Activated CD4-positive, alpha-beta memory T cell treated with anti-CD3 and anti-CD28 coated beads for 36 hours (primary cell): Measurements from ENCODE around the gene TPSAB1. TPM values are rescaled to one million over a fixed set of nuclear protein-coding genes. Genes with fewer than 3 reads are reported as not detected.

Source experiments
- CTCF ChIA-PET: fragments of 350-600 bp; sonication (Branson Sonifier 250); formaldehyde crosslinking; loops from one replicate; lab custom pipeline; 2021; ENCODE audit warnings: antibody characterized with exemption, inconsistent platforms; lab: Charles Lee
- POLR2A ChIA-PET: fragments of 350-600 bp; sonication (Branson Sonifier 250); formaldehyde crosslinking; loops from one replicate; lab custom pipeline; 2021; ENCODE audit warnings: antibody characterized with exemption; lab: Charles Lee
- DNase-seq: peaks from one replicate; pipeline ENCODE4 v3.0.0-alpha.2; 2020
- H3K27ac Mint-ChIP-seq: one replicate; pipeline ENCODE4 v1.8.0; 2021; ENCODE audit warnings: mixed read lengths
- H3K27me3 Mint-ChIP-seq: one replicate; pipeline ENCODE4 v1.8.0; 2021; ENCODE audit warnings: mixed read lengths
- H3K36me3 Mint-ChIP-seq: one replicate; pipeline ENCODE4 v1.8.0; 2021; ENCODE audit warnings: mixed read lengths
- H3K4me1 Mint-ChIP-seq: one replicate; pipeline ENCODE4 v1.8.0; 2021; ENCODE audit warnings: low read depth, mixed read lengths
- H3K4me3 Mint-ChIP-seq: one replicate; pipeline ENCODE4 v1.8.0; 2021; ENCODE audit warnings: mild to moderate bottlenecking, mixed read lengths
- H3K9me3 Mint-ChIP-seq: one replicate; pipeline ENCODE4 v1.8.0; 2021; ENCODE audit warnings: mixed read lengths
- intact Hi-C: fragments of 100-400 bp; cut with micrococcal nuclease; formaldehyde crosslinking; loops from one replicate; pipeline ENCODE4 v1.15.1; 2023
- total RNA-seq, 2 experiments: library from RNA; stranded (reverse); gene quantifications; one replicate each; pipeline ENCODE4 v1.2.3, GENCODE V29; 2021

The TPSAB1 gene
- total RNA-seq, 2 experiments from 2014 or later, result not detected

DNA sequence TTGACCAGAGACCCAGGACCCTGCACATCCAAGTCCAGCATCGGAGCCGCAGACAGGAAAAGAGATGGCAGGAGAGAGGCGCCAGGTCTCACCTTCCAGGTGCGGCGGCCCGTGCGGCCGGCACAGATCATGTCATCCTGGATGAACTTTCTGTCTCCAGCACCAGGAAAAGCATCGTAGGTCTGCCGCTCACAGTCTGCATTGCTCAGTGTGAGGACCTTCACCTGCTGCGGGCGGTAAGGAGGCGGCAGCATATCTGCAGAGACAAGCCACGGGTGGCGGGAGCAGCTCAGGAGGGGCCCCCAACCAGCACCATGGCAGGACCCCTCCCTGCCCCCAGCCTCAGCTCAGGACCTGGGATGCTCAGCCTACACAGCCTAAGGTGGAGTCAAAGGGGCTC is 33.3 kb downstream of the TPSAB1 start:
- CTCF ChIA-PET, result no interaction called here
- H3K4me3 Mint-ChIP-seq, result no peak overlapping the region
- H3K27me3 Mint-ChIP-seq, result peaks cover 16% of the 10 kb centered on the region
- POLR2A ChIA-PET, result no interaction called here
- H3K9me3 Mint-ChIP-seq, result no peaks in the 10 kb centered on the region
- no peak for DNase-seq
- H3K36me3 Mint-ChIP-seq, result no peaks in the 10 kb centered on the region
- H3K4me1 Mint-ChIP-seq, result no peaks in the 10 kb centered on the region
- intact Hi-C loops, result no loop called here
- H3K27ac Mint-ChIP-seq, result no peak overlapping the region

DNA sequence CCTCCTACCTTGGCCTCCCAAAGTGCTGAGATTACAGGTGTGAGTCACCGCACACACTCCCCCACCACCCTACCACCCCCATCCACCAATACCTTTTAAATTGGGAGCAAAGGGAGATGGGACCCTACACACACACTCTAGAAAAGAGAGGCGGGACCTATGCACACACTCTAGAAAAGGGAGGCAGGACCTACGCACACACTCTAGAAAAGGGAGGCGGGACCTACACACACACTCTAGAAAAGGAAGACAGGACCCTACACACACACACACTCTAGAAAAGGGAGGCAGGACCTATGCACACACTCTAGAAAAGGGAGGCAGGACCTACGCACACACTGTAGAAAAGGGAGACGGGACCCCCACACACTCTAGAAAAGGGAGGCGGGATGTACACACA is 34.3 kb downstream of the TPSAB1 start:
- Mint-ChIP-seq H3K9me3 (no peaks in the 10 kb centered on the region), H3K4me3 (no peak overlapping the region), H3K27me3 (peaks cover 16% of the 10 kb centered on the region), H3K36me3 (no peaks in the 10 kb centered on the region), H3K4me1 (no peaks in the 10 kb centered on the region), H3K27ac (no peak overlapping the region)
- POLR2A ChIA-PET, result no interaction called here
- no peak for DNase-seq
- CTCF ChIA-PET, result no interaction called here
- intact Hi-C loops, result no loop called here

DNA sequence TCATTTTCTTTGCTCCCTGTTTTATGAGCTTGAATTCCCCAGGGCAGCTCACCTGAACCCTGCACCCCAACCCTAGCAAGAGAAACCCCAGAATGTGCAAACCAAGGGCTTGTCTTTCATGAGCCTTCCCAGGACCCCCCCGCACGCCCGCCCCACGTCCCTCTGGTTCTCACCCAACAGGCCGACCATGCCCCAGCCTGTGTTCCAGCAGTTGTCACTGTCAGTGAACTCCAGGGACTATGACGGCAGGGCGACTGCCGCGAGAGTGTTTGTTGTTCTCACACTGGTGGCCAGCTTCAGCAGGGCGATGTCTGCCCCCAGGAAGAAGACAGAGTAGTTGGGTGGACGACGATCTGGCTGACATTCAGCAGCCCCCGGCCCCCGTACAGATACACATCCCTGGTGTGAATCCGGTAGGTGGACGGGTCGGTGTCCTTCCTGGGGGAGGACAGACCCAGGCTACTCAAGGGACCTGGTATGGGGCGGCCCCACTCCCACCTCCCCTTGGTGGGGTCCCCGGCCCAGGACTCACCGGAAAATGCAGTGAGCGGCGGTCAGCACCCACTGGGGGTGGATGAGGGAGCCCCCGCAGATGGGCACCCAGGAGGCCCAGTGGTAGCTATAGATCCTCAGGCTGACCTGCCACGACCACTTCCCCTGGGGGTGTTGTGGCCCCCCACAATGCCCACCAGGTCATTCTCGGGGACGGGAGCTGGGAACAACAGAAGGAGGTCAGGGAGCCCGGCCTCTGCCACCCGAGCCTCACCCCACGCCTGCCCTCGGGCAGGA is 35.5 kb downstream of the TPSAB1 start:
- Mint-ChIP-seq H3K27me3 (peaks cover 16% of the 10 kb centered on the region), H3K4me3 (no peak overlapping the region), H3K27ac (no peak overlapping the region), H3K9me3 (no peaks in the 10 kb centered on the region), H3K36me3 (no peaks in the 10 kb centered on the region), H3K4me1 (no peaks in the 10 kb centered on the region)
- ChIA-PET POLR2A (no interaction called here), CTCF (no interaction called here)
- DNase-seq, result no peak
- intact Hi-C loops, result no loop called here

DNA sequence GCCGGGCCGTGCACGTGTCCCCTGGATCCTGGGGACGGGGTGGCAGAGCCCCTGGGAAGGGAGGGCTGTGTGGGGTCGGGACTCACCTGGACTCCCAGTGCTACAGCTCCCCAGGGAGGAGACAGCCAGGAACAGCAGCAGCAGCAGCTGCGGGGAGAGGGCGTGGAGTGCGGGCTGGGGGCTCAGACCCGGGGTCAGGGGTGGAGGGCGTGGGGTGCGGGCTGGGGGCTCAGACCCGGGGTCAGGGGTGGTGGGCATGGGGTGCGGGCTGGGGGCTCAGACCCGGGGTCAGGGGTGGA is 36.0 kb downstream of the TPSAB1 start:
- H3K27ac Mint-ChIP-seq, result no peak overlapping the region
- no peak for DNase-seq
- H3K4me1 Mint-ChIP-seq, result no peaks in the 10 kb centered on the region
- ChIA-PET POLR2A (no interaction called here), CTCF (no interaction called here)
- H3K9me3 Mint-ChIP-seq, result no peaks in the 10 kb centered on the region
- intact Hi-C loops, result no loop called here
- peaks cover 16% of the 10 kb centered on the region for H3K27me3 Mint-ChIP-seq
- H3K4me3 Mint-ChIP-seq, result no peak overlapping the region
- no peaks in the 10 kb centered on the region for H3K36me3 Mint-ChIP-seq

DNA sequence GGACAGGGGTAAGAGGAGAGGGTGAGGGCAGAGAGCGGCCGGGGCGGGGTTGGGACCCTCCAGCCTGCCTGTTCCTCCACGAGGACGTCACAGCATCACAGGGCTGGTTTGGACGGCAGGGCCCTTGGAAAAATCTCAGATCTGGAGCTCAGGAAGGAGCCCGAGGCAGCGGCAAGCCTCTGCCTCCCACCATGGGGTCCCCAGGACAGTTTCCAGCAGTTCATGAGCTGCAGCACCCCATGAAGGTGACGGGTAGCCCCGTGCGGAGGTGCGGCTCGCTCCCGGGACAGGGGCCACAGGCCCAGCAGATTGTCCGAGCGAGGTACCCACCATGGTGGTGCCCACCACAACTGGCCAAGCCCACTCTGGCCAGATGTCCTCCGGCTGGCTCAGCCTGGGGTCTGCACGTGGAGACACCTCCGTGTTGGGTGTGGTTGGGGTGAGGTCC is 36.7 kb downstream of the TPSAB1 start:
- H3K27me3 Mint-ChIP-seq, result peaks cover 16% of the 10 kb centered on the region

DNA sequence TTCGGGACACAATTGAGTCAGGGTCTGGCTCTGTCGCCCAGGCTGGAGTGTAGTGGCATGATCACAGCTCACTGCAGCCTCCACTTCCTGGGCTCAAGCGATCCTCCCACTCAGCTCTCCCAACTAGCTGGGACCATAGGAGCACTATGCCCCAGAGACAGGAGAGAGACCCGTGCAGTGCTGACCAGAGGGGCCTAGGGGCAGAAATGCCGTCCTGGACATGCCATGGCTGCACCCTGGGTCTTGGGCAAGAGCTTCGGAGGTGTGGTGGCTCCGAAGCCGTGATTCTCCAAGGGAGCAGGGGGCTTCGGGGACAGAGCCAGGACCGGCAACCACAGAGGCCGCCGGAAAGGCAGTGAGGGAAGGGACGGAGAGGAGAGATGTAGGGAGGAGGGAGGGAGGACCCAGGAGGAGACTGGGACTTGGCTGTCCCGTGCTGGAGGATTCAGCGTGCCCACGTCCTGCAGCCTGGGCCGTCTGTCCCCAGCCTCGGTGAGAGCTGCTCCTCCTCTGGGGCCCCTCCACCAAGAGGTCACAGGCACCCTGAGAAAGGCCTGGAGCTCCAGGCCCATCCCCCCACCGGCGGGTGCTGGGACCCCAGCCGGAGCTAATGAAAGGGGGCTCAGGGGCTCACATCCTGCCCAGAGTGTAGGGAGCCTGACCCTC is 37.2 kb downstream of the TPSAB1 start:
- intact Hi-C loops, result no loop called here
- no peaks in the 10 kb centered on the region for H3K36me3 Mint-ChIP-seq
- CTCF ChIA-PET, result no interaction called here
- no peak for DNase-seq
- POLR2A ChIA-PET, result no interaction called here
- H3K4me1 Mint-ChIP-seq, result no peaks in the 10 kb centered on the region
- H3K27ac Mint-ChIP-seq, result no peak overlapping the region
- H3K27me3 Mint-ChIP-seq, result peaks cover 16% of the 10 kb centered on the region
- H3K4me3 Mint-ChIP-seq, result no peak overlapping the region
- no peaks in the 10 kb centered on the region for H3K9me3 Mint-ChIP-seq

More for the DNA sequence above, 36.7 kb downstream of the TPSAB1 start:
- Mint-ChIP-seq H3K4me3 (no peak overlapping the region), H3K9me3 (no peaks in the 10 kb centered on the region), H3K36me3 (no peaks in the 10 kb centered on the region), H3K27ac (no peak overlapping the region), H3K4me1 (no peaks in the 10 kb centered on the region)
- no peak for DNase-seq
- intact Hi-C loops, result no loop called here
- ChIA-PET CTCF (no interaction called here), POLR2A (no interaction called here)

DNA sequence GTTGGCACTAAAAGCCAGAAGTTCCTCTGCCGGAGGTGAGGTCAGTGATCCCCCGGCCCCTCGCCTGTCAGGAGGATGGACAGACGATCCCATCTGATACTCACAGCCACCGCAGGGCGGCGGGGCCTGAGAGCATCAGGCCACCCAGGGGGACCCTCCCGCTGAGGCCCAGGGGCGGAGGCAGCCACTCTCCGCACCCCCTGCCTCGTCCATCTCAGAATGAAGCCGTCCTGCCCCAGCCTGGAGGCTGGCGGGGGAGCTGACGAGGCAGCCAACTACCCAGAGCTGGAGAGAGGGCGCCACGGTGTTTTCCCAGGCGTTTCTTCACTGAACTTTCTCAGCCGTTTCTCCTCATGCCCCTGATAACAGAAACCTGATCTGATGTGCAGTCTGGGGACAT is 38.0 kb downstream of the TPSAB1 start:
- Mint-ChIP-seq H3K27me3 (peaks cover 13% of the 10 kb centered on the region), H3K4me1 (no peaks in the 10 kb centered on the region), H3K27ac (no peak overlapping the region), H3K9me3 (no peaks in the 10 kb centered on the region), H3K36me3 (no peaks in the 10 kb centered on the region), H3K4me3 (no peak overlapping the region)
- ChIA-PET POLR2A (no interaction called here), CTCF (no interaction called here)
- intact Hi-C loops, result no loop called here
- DNase-seq, result no peak

DNA sequence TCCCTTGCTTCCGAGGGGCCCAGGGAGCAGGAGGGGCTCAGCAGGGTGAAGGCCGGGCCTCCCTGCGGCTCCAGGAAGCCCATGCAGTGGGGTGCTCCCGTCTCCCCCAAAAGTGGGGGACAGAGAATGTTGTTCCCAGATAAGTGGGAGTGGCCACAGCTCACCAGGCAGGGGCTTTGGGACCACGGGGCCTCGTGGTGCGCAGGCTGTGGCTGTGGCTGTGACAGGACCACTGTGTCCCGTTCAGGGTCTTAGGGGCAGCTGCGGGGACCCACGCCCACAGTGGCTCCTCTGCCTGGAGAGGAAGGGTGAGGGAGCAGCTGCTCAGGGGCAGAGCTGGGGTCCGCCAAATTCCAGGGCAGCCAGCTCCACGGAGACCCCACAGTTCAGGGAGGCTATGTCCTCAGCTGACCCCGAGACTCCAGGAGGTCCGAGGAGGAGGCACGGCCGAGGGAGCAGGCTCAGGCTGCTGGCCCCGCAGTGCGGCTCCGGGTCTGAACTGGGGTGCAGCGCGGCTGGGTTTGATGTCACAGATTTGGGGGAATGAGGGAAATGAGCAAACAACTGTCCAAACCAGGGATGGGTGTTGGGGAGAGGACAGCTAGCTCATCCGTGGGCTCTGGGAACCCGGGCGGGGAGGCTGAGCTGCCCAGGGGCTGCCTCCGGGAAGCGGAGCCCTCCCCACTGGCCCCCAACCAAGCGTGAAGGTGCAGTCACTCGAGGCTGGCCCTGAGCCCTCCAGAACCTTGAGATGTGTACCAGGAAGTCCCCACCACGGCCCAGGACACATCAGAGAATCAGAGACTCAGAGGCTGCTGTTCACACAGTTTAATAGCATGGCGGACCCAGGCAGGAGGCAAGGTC is 38.8 kb downstream of the TPSAB1 start:
- H3K27ac Mint-ChIP-seq, result no peak overlapping the region
- CTCF ChIA-PET, result no interaction called here
- peaks cover 16% of the 10 kb centered on the region for H3K27me3 Mint-ChIP-seq
- intact Hi-C loops, result no loop called here
- H3K4me3 Mint-ChIP-seq, result no peak overlapping the region
- H3K4me1 Mint-ChIP-seq, result no peaks in the 10 kb centered on the region
- no peaks in the 10 kb centered on the region for H3K36me3 Mint-ChIP-seq
- POLR2A ChIA-PET, result no interaction called here
- H3K9me3 Mint-ChIP-seq, result no peaks in the 10 kb centered on the region
- DNase-seq, result no peak

DNA sequence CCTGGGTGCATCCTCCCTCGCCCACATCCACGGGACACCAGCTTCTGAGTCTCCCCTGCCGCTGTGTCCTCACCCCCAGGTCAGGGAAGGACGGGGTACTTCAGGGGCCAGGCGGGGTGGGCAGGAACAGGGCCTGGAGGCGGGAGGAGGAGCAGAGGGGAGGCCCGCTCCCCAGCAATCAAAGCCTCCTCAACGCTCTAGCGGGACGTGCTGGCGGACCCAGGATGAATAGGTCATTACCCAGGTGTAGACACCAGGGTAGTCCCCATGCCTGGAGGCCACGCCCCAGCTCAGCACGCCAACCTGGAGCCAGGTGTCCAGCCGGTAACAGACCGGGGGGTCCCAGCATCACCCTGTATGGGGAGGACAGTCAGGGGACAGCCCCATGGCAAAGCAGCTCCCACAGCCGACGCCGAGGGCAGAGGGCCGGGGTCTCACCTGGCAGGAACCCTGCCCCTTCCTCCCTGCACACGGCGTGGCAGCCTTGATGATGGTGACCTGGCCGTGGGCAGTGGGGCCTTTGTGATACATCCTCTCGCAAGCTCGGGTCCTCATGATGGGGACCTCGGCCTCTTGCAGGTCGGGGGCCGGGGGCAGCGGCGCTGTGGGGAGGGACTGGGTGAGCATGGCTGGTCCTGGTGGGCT is 39.6 kb downstream of the TPSAB1 start:
- no peaks in the 10 kb centered on the region for H3K9me3 Mint-ChIP-seq
- peaks cover 17% of the 10 kb centered on the region for H3K27me3 Mint-ChIP-seq
- ChIA-PET CTCF (interaction anchor here (0.9 kb wide), 1 partner anchor 21 kb away, joined by 4 read pairs; no protein-coding TSS in a partner anchor), POLR2A (no interaction called here)
- H3K27ac Mint-ChIP-seq, result no peak overlapping the region
- H3K4me1 Mint-ChIP-seq, result no peaks in the 10 kb centered on the region
- DNase-seq, result no peak
- H3K36me3 Mint-ChIP-seq, result no peaks in the 10 kb centered on the region
- intact Hi-C loops, result no loop called here
- H3K4me3 Mint-ChIP-seq, result no peak overlapping the region

DNA sequence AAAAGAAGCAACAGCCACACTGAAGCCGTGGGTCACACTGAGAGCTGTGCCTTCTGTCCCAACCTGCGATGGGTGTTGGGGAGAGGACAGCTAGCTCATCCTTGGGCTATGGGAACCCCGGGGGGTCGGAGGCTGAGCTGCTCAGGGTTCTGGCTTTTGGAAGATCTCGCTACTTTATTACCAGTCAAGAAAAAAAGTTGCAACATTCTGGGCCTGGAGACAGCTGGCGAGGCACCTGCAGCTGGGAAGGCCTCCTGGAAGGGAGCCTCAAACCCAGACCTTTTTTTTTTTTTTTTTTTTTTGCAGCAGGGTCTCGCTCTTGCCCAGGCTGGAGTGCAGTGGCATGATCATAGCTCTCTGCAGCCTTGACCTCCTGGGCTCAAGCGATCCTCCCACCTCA is 40.3 kb downstream of the TPSAB1 start:
- H3K27ac Mint-ChIP-seq, result no peak overlapping the region
- no peaks in the 10 kb centered on the region for H3K36me3 Mint-ChIP-seq
- H3K4me1 Mint-ChIP-seq, result no peaks in the 10 kb centered on the region
- POLR2A ChIA-PET, result no interaction called here
- no peak for DNase-seq
- H3K27me3 Mint-ChIP-seq, result peaks cover 13% of the 10 kb centered on the region
- CTCF ChIA-PET, result interaction anchor here (0.9 kb wide), 1 partner anchor 20 kb away, joined by 4 read pairs; no protein-coding TSS in a partner anchor
- intact Hi-C loops, result no loop called here
- no peaks in the 10 kb centered on the region for H3K9me3 Mint-ChIP-seq
- no peak overlapping the region for H3K4me3 Mint-ChIP-seq

DNA sequence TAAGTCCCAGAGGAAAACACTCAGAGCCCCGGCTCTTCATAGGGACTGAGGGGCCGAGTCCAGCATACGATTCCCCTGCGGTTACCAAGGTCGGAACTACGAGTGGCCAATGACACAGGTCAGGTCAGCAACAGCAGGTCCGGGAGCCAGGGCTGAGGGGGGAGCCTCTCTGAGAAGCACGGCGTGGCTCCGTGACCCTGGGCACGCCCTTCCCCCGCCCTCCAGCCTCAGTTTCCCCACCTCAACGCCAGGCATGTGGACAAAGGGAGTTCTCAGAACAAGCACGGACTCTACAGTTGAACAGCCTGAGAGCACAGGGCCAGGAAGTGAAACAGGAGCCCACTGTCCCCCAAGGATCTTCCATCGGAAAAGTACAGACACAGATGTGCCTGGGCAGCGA is 41.0 kb downstream of the TPSAB1 start:
- H3K4me1 Mint-ChIP-seq, result no peaks in the 10 kb centered on the region
- POLR2A ChIA-PET, result no interaction called here
- H3K27me3 Mint-ChIP-seq, result peaks cover 10% of the 10 kb centered on the region
- intact Hi-C loops, result no loop called here
- H3K27ac Mint-ChIP-seq, result no peak overlapping the region
- CTCF ChIA-PET, result no interaction called here
- no peaks in the 10 kb centered on the region for H3K9me3 Mint-ChIP-seq
- H3K4me3 Mint-ChIP-seq, result no peak overlapping the region
- no peaks in the 10 kb centered on the region for H3K36me3 Mint-ChIP-seq
- DNase-seq, result no peak
